HepG2 (cell line): ENCODE results near the gene TBX6. TPM values are rescaled to one million over a fixed set of nuclear protein-coding genes. Genes with fewer than 3 reads are reported as not detected.

ENCODE experiments used
- ADNP ChIP-seq: sonication (generic); formaldehyde crosslinking; IDR thresholded peaks from 2 replicates; pipeline ENCODE4 v1.4.0; 2020; ENCODE audit warnings: missing genetic modification reagents
- ARHGAP35 ChIP-seq: sonication (generic); formaldehyde crosslinking; IDR thresholded peaks from 2 replicates; pipeline ENCODE4 v1.9.0; 2022; ENCODE audit warnings: mild to moderate bottlenecking, inconsistent platforms, moderate library complexity, missing genetic modification reagents, borderline replicate concordance
- ATF6 ChIP-seq: sonication (generic); formaldehyde crosslinking; conservative IDR thresholded peaks from 2 replicates; pipeline ENCODE4 v1.4.0; 2020; ENCODE audit warnings: missing genetic modification reagents
- RNF219 ChIP-seq: sonication (generic); formaldehyde crosslinking; IDR thresholded peaks from 2 replicates; pipeline ENCODE4 v1.5.0; 2020; ENCODE audit warnings: mild to moderate bottlenecking, missing genetic modification reagents
- ZBTB8A ChIP-seq: sonication (generic); formaldehyde crosslinking; IDR thresholded peaks from 2 replicates; pipeline ENCODE4 v1.4.0; 2020; ENCODE audit warnings: mild to moderate bottlenecking, low read depth, missing genetic modification reagents, borderline replicate concordance
- ZMYM2 ChIP-seq: sonication (generic); formaldehyde crosslinking; IDR thresholded peaks from 2 replicates; pipeline ENCODE4 v1.8.0; 2022; ENCODE audit warnings: mild to moderate bottlenecking, missing genetic modification reagents
- ZNF101 ChIP-seq: sonication (generic); formaldehyde crosslinking; IDR thresholded peaks from 2 replicates; pipeline ENCODE4 v1.4.0; 2020; ENCODE audit warnings: mild to moderate bottlenecking, low read depth, missing genetic modification reagents, borderline replicate concordance
- ZNF260 ChIP-seq: sonication (generic); formaldehyde crosslinking; IDR thresholded peaks from 2 replicates; pipeline ENCODE4 v1.4.0; 2020; ENCODE audit warnings: missing genetic modification reagents, low read depth, mild to moderate bottlenecking, borderline replicate concordance
- ZNF281 ChIP-seq: sonication (generic); formaldehyde crosslinking; IDR thresholded peaks from 2 replicates; pipeline ENCODE4 v1.4.0; 2020; ENCODE audit warnings: missing genetic modification reagents, borderline replicate concordance
- ZNF547 ChIP-seq: sonication (generic); formaldehyde crosslinking; IDR thresholded peaks from 2 replicates; pipeline ENCODE4 v1.5.1; 2020; ENCODE audit warnings: mild to moderate bottlenecking, missing genetic modification reagents
- ZNF747 ChIP-seq: sonication (generic); formaldehyde crosslinking; IDR thresholded peaks from 2 replicates; pipeline ENCODE4 v1.8.1; 2023; ENCODE audit warnings: missing genetic modification reagents, mild to moderate bottlenecking, borderline replicate concordance
- ZNF768 ChIP-seq: sonication (generic); formaldehyde crosslinking; IDR thresholded peaks from 2 replicates; pipeline ENCODE4 v1.4.0; 2020; ENCODE audit warnings: missing genetic modification reagents
- polyA plus RNA-seq, 8 experiments: library from polyadenylated mRNA; depleted of rRNA in 3 of 8; stranded (reverse) in 7 of 8; unstranded in 1 of 8; fragments of >200 nt; fragmentation: Illumina TruSeq in 4 of 8; extraction: Trizol in 4 of 8; gene quantifications; 2 replicates each; pipeline versions ENCODE4 v1.2.1 to v1.2.3, GENCODE V29; 2011 to 2016; ENCODE audit warnings: low read depth in 4 of 8, missing spikeins in 1 of 8, mixed read lengths in 1 of 8; ENCODE audit not compliant: insufficient read depth in 1 of 8
- total RNA-seq, 5 experiments: library from RNA; depleted of rRNA; stranded (reverse); fragments of >200 nt; fragmentation: Illumina TruSeq; extraction: Trizol; gene quantifications; 2 replicates each; pipeline ENCODE4 v1.2.3, GENCODE V29; 2016; ENCODE audit warnings: low read depth in 1 of 5

Gene TBX6
- total and polyA plus RNA-seq, 2 of the 13 experiments (the other 11 are each of a cell fraction or from before 2014, with no cell fraction given), result 0.24 to 0.42 TPM

- TF ChIP-seq ZNF547 (no peak), ZNF768 (CRISPR knock-in tag) (no peak), ADNP (CRISPR knock-in tag) (no peak), ZNF747 (CRISPR knock-in tag) (no peak), ZBTB8A (CRISPR knock-in tag) (no peak), ATF6 (no peak), ZNF260 (no peak), ZMYM2 (no peak), ZNF101 (CRISPR knock-in tag) (no peak), RNF219 (no peak), ARHGAP35 (CRISPR knock-in tag) (no peak), ZNF281 (no peak)
Measured at GRCh38 chr16:30132591-30132990, 40.9 kb upstream of the TBX6 start (continued).
